SK-N-SH (cell line): ENCODE data around the gene FAM107B. TPM values are rescaled to one million over a fixed set of nuclear protein-coding genes. Genes with fewer than 3 reads are reported as not detected.

Experiments used
- CTCF ChIA-PET: fragments of 300-600, 350-600 bp; formaldehyde crosslinking; extraction: SDS; loops from one replicate; lab custom pipeline; 2021; lab: Yijun Ruan, JAX
- POLR2A ChIA-PET: fragments of 350-600 bp; sonication (Branson Sonifier 250); formaldehyde crosslinking; extraction: SDS; loops from one replicate; lab custom pipeline; 2020; ENCODE audit warnings: antibody characterized with exemption, inconsistent platforms; lab: Yijun Ruan, JAX
- DNase-seq: peaks from one replicate; pipeline ENCODE4 v3.0.0; 2012
- H2AFZ ChIP-seq: fragments of 200-600 bp; sonication (generic); 2 replicates; pipeline ENCODE4 v1.8.1; 2016; ENCODE audit warnings: antibody characterized with exemption, mild to moderate bottlenecking, low read depth
- H3F3A ChIP-seq: fragments of 200-600 bp; sonication (generic); replicated peaks from 2 replicates; pipeline ENCODE3; 2016; ENCODE audit warnings: antibody characterized with exemption, mild to moderate bottlenecking; ENCODE audit not compliant: insufficient read depth
- H3K27ac ChIP-seq, 2 experiments: fragments of 200-500 bp in 1 of 2; fragments of 200-600 bp in 1 of 2; sonication (Bioruptor generic) in 1 of 2; sonication (generic), shearing (Covaris generic) in 1 of 2; 2 replicates each; pipeline versions ENCODE4 v1.5.1 to v1.6.1; 2014 to 2016; ENCODE audit warnings: low read depth in 2 of 2, inconsistent platforms in 1 of 2, low read length in 1 of 2, mild to moderate bottlenecking in 1 of 2, mixed read lengths in 1 of 2
- H3K27me3 ChIP-seq: fragments of 200-600 bp; sonication (generic), shearing (Covaris generic); 2 replicates; pipeline ENCODE4 v1.6.1; 2016; ENCODE audit warnings: mixed run types; ENCODE audit not compliant: insufficient read depth
- H3K36me3 ChIP-seq, 2 experiments: fragments of 200-500 bp in 1 of 2; fragments of 200-600 bp in 1 of 2; sonication (Bioruptor generic) in 1 of 2; sonication (generic) in 1 of 2; replicated peaks in 1 of 2; 2 replicates each; pipeline versions ENCODE3 to v1.5.1; 2014 to 2016; ENCODE audit warnings: low read length in 1 of 2, mild to moderate bottlenecking in 1 of 2; ENCODE audit not compliant: insufficient read depth in 2 of 2, control insufficient read depth in 1 of 2
- H3K4me1 ChIP-seq, 2 experiments: fragments of 200-500 bp in 1 of 2; fragments of 200-600 bp in 1 of 2; sonication (Bioruptor generic) in 1 of 2; sonication (generic), shearing (Covaris generic) in 1 of 2; 2 replicates each; pipeline versions ENCODE4 v1.5.1 to v1.6.1; 2014 to 2016; ENCODE audit warnings: low read depth in 1 of 2, low read length in 1 of 2, mixed run types in 1 of 2; ENCODE audit not compliant: insufficient read depth in 2 of 2, control insufficient read depth in 1 of 2
- H3K4me2 ChIP-seq: fragments of 200-600 bp; sonication (generic), shearing (Covaris generic); 2 replicates; pipeline ENCODE4 v1.6.1; 2017; ENCODE audit warnings: mixed run types
- H3K4me3 ChIP-seq, 2 experiments: fragments of 200-500 bp in 1 of 2; fragments of 200-600 bp in 1 of 2; sonication (Bioruptor generic) in 1 of 2; sonication (generic), shearing (Covaris generic) in 1 of 2; 2 replicates each; pipeline versions ENCODE4 v1.5.1 to v1.8.1; 2014 to 2016; ENCODE audit warnings: low read depth in 2 of 2, inconsistent platforms in 1 of 2, low read length in 1 of 2, mild to moderate bottlenecking in 1 of 2, mixed read lengths in 1 of 2, moderate library complexity in 1 of 2
- H3K79me2 ChIP-seq: fragments of 200-600 bp; sonication (generic); 2 replicates; pipeline ENCODE4 v1.8.1; 2017; ENCODE audit warnings: mild to moderate bottlenecking; ENCODE audit not compliant: insufficient read depth
- H3K9ac ChIP-seq: fragments of 200-600 bp; sonication (generic); 2 replicates; pipeline ENCODE4 v1.6.1; 2017; ENCODE audit warnings: mixed run types
- H3K9me2 ChIP-seq: fragments of 200-600 bp; sonication (generic); 2 replicates; pipeline ENCODE4 v1.6.1; 2017; ENCODE audit warnings: mixed run types
- H3K9me3 ChIP-seq: fragments of 200-600 bp; sonication (generic); 2 replicates; pipeline ENCODE4 v1.6.1; 2017; ENCODE audit warnings: mixed run types, mild to moderate bottlenecking, moderate library complexity
- H4K20me1 ChIP-seq: fragments of 200-600 bp; sonication (generic); 2 replicates; pipeline ENCODE4 v1.6.1; 2017; ENCODE audit warnings: mild to moderate bottlenecking, mixed run types; ENCODE audit not compliant: insufficient read depth
- CHD2 ChIP-seq: fragments of 150-350 bp; IDR thresholded peaks from 2 replicates; pipeline ENCODE4 v1.6.1; 2018; ENCODE audit warnings: low read length; ENCODE audit not compliant: partially characterized antibody
- ELF1 ChIP-seq: IDR thresholded peaks from 2 replicates; pipeline ENCODE4 v1.4.0; 2012
- FOSL2 ChIP-seq: IDR thresholded peaks from 2 replicates; pipeline ENCODE4 v1.4.0; 2012; ENCODE audit warnings: low read depth, mild to moderate bottlenecking, moderate library complexity, borderline replicate concordance
- FOXJ3 ChIP-seq: sonication (generic); formaldehyde crosslinking; IDR thresholded peaks from 2 replicates; pipeline ENCODE4 v1.5.1; 2020; ENCODE audit warnings: mild to moderate bottlenecking, missing genetic modification reagents
- FOXM1 ChIP-seq: IDR thresholded peaks from 2 replicates; pipeline ENCODE4 v1.4.0; 2012; ENCODE audit warnings: low read depth, mild to moderate bottlenecking
- GABPA ChIP-seq: IDR thresholded peaks from 2 replicates; pipeline ENCODE4 v1.4.0; 2012; ENCODE audit warnings: low read depth, mild to moderate bottlenecking
- MEF2A ChIP-seq: IDR thresholded peaks from 2 replicates; pipeline ENCODE4 v1.4.0; 2012; ENCODE audit warnings: low read depth, borderline replicate concordance
- MXI1 ChIP-seq: IDR thresholded peaks from 2 replicates; pipeline ENCODE4 v1.6.1; 2012; ENCODE audit warnings: mild to moderate bottlenecking, low read depth, low read length, improper control_type of control experiment
- NFIC ChIP-seq: IDR thresholded peaks from 2 replicates; pipeline ENCODE4 v1.4.0; 2012; ENCODE audit warnings: borderline replicate concordance
- NRF1 ChIP-seq: IDR thresholded peaks from 2 replicates; pipeline ENCODE4 v1.6.1; 2012; ENCODE audit warnings: low read depth, mild to moderate bottlenecking, low read length
- RAD21 ChIP-seq: IDR thresholded peaks from 2 replicates; pipeline ENCODE4 v1.6.1; 2012; ENCODE audit warnings: mild to moderate bottlenecking, low read length
- RCOR1 ChIP-seq: fragments of 150-350 bp; IDR thresholded peaks from 2 replicates; pipeline ENCODE4 v1.6.1; 2017; ENCODE audit warnings: antibody characterized with exemption, low read length
- RXRA ChIP-seq: IDR thresholded peaks from 2 replicates; pipeline ENCODE4 v1.4.0; 2012; ENCODE audit warnings: low read depth, mild to moderate bottlenecking, borderline replicate concordance
- SMC3 ChIP-seq: IDR thresholded peaks from 2 replicates; pipeline ENCODE4 v1.6.1; 2012; ENCODE audit warnings: low read depth, low read length, improper control_type of control experiment
- TAF1 ChIP-seq: IDR thresholded peaks from 2 replicates; pipeline ENCODE4 v1.6.1; 2012; ENCODE audit warnings: low read depth, mild to moderate bottlenecking, low read length, moderate library complexity, borderline replicate concordance
- TCF12 ChIP-seq: IDR thresholded peaks from 2 replicates; pipeline ENCODE4 v1.4.0; 2012
- TEAD4 ChIP-seq: IDR thresholded peaks from 2 replicates; pipeline ENCODE4 v1.4.0; 2012; ENCODE audit warnings: mild to moderate bottlenecking, borderline replicate concordance; ENCODE audit not compliant: insufficient read depth
- WGBS: methylation state at CpG from one replicate; pipeline ENCODE4 v1.1.6; 2017; ENCODE audit warnings: low lambda C conversion rate; 5-methylcytosine and 5-hydroxymethylcytosine counted together
- polyA plus RNA-seq, 3 experiments: library from polyadenylated mRNA; depleted of rRNA; stranded (reverse); fragments of >200 nt; gene quantifications; 2 replicates each; pipeline ENCODE4 v1.2.3, GENCODE V29; 2012
- TF ChIP-seq, protein P1 (sequence below): IDR thresholded peaks from 2 replicates; pipeline ENCODE4 v1.4.0; 2012; ENCODE audit warnings: low read depth
- TF ChIP-seq, protein P2 (sequence below): IDR thresholded peaks from 2 replicates; pipeline ENCODE4 v1.4.0; 2012; ENCODE audit warnings: low read depth, borderline replicate concordance
- TF ChIP-seq, protein P3 (sequence below): IDR thresholded peaks from 2 replicates; pipeline ENCODE4; 2012

Gene FAM107B
- polyA plus RNA-seq, 1 of the 3 experiments (the other 2 are of a cell fraction), result 1.0 TPM

DNA sequence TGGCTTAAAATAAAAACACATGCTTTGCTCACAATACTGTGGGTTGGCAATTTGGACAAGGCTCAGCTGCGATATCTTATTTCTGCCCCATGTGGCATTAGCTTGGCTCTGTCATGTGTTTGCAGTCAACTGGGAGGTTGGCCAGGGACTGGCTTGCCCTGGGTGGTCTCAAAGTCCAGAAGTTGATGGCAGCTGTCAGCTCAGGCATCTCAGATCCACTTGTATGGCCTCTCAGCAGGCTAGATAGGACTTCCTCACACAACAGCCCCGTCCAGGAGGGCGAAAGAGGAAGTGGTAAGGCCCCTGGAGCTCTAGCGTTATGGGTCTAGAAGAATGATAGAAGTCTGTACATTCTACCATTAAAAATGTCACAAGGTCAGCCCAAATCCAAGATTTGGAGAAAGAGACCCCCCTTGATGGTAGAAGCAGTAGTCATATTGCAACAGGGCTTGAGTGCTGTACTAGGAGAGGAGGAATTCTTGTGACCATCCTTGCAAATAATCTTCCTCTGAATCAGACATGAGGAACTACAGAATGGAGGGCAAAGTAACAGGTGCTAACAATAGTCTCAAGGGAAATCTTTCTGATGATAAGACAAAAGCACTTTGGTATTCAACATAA, 166.2 kb downstream of the FAM107B start:
- WGBS, result 85% methylated on average over 4 of the region's 4 CpGs
- Histone ChIP-seq H3K27me3 (0 out of 2 replicates have a peak, but pooled peaks cover 16% of the 10 kb centered on the region), H3K4me1 (peaks cover 3 to 11% of the 10 kb centered on the region in 2 experiments; a peak in 2 of 4 replicates), H4K20me1 (no peaks in the 10 kb centered on the region), H3K36me3 (no peaks in the 10 kb centered on the region), H3K9me3 (no peaks in the 10 kb centered on the region), H3K4me3 (no peak overlapping the region), H3K9ac (no peak overlapping the region), H3K9me2 (no peaks in the 10 kb centered on the region), H3K27ac (no peak overlapping the region), H3K4me2 (no peak overlapping the region), H3K79me2 (no peaks in the 10 kb centered on the region), H2AFZ (no peak overlapping the region), H3F3A (peaks cover 4% of the 10 kb centered on the region)
- no peak for TF ChIP-seq MEF2A
- no peak for TF ChIP-seq ELF1
- TF ChIP-seq, protein P1, sequence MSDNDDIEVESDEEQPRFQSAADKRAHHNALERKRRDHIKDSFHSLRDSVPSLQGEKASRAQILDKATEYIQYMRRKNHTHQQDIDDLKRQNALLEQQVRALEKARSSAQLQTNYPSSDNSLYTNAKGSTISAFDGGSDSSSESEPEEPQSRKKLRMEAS, result no peak
- no peak for TF ChIP-seq FOXM1
- no peak for TF ChIP-seq MXI1
- TF ChIP-seq RCOR1, result no peak
- no peak for TF ChIP-seq NFIC
- TF ChIP-seq CHD2, result no peak
- TF ChIP-seq, protein P2, sequence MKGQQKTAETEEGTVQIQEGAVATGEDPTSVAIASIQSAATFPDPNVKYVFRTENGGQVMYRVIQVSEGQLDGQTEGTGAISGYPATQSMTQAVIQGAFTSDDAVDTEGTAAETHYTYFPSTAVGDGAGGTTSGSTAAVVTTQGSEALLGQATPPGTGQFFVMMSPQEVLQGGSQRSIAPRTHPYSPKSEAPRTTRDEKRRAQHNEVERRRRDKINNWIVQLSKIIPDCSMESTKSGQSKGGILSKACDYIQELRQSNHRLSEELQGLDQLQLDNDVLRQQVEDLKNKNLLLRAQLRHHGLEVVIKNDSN, result no peak
- TF ChIP-seq TAF1, result no peak
- TF ChIP-seq FOSL2, result no peak
- TF ChIP-seq RAD21, result no peak
- no peak for TF ChIP-seq SMC3
- TF ChIP-seq GABPA, result no peak
- TF ChIP-seq TCF12, result no peak
- TF ChIP-seq RXRA, result no peak
- no peak for TF ChIP-seq TEAD4
- TF ChIP-seq FOXJ3 (CRISPR knock-in tag), result no peak
- TF ChIP-seq, protein P3, sequence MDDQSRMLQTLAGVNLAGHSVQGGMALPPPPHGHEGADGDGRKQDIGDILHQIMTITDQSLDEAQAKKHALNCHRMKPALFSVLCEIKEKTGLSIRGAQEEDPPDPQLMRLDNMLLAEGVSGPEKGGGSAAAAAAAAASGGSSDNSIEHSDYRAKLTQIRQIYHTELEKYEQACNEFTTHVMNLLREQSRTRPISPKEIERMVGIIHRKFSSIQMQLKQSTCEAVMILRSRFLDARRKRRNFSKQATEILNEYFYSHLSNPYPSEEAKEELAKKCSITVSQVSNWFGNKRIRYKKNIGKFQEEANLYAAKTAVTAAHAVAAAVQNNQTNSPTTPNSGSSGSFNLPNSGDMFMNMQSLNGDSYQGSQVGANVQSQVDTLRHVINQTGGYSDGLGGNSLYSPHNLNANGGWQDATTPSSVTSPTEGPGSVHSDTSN, result no peak
- no peak for TF ChIP-seq NRF1
- no peak for DNase-seq
- ChIA-PET POLR2A (no interaction called here), CTCF (interaction anchor here (0.7 to 1.0 kb wide), 2 partner anchors 40 to 43 kb away, joined by 3 to 5 read pairs; no protein-coding TSS in a partner anchor)
